ENCODE measurements around the gene EFNA5.

EFNA5 gene

GRCh38 chr5:107669096-107670031 lies 1.4 kb downstream of the EFNA5 start:
- H3K79me2 ChIP-seq (ENCODE audit: insufficient read depth, low read depth) = no peaks in the 10 kb centered on the region
- H3K27me3 ChIP-seq (ENCODE audit: insufficient read depth, low read depth) = no peaks in the 10 kb centered on the region
- H3K9ac ChIP-seq = no peak overlapping the region
- no peak overlapping the region for H2AFZ ChIP-seq (ENCODE audit: low read depth)
- H3K36me3 ChIP-seq (ENCODE audit: insufficient read depth) = no peaks in the 10 kb centered on the region
- H4K20me1 ChIP-seq (ENCODE audit: insufficient read depth) = no peaks in the 10 kb centered on the region
- peak overlapping the region; percentile 69; the same call in 1 of the 2 replicates for H3K4me2 ChIP-seq
- no peak overlapping the region for H3K27ac ChIP-seq
- no peaks in the 10 kb centered on the region for H3K4me1 ChIP-seq (ENCODE audit: low read depth, poor library complexity, severe bottlenecking)
- no peak for TF ChIP-seq CTCF (conservative IDR thresholded peaks at IDR 0.05; ENCODE audit: low read depth, low read length)
- no peak overlapping the region for H3K4me3 ChIP-seq (IDR thresholded peaks at IDR 0.05; ENCODE audit: insufficient read depth, low read depth, low read length)

- Histone ChIP-seq H3K4me1 (ENCODE audit: low read depth, poor library complexity, severe bottlenecking) (no peaks in the 10 kb centered on the region), H3K4me3 (IDR thresholded peaks at IDR 0.05; ENCODE audit: insufficient read depth, low read depth, low read length) (no peak overlapping the region), H4K20me1 (ENCODE audit: insufficient read depth) (no peaks in the 10 kb centered on the region), H3K9ac (no peak overlapping the region), H3K27me3 (ENCODE audit: insufficient read depth, low read depth) (no peaks in the 10 kb centered on the region), H3K36me3 (ENCODE audit: insufficient read depth) (no peaks in the 10 kb centered on the region), H3K4me2 (no peak overlapping the region), H3K79me2 (ENCODE audit: insufficient read depth, low read depth) (no peaks in the 10 kb centered on the region), H3K27ac (no peak overlapping the region), H2AFZ (ENCODE audit: low read depth) (no peak overlapping the region)
- TF ChIP-seq CTCF (conservative IDR thresholded peaks at IDR 0.05; ENCODE audit: low read depth, low read length) = no peak
Observed at GRCh38 chr5:107668154-107669095, 2.3 kb downstream of the EFNA5 start.

GRCh38 chr5:107666051-107666655 lies 4.6 kb downstream of the EFNA5 start:
- Histone ChIP-seq H3K4me3 (IDR thresholded peaks at IDR 0.05; ENCODE audit: insufficient read depth, low read depth, low read length) (no peak overlapping the region), H3K27me3 (ENCODE audit: insufficient read depth, low read depth) (no peaks in the 10 kb centered on the region), H3K36me3 (ENCODE audit: insufficient read depth) (no peaks in the 10 kb centered on the region), H3K4me2 (no peak overlapping the region), H4K20me1 (ENCODE audit: insufficient read depth) (no peaks in the 10 kb centered on the region), H3K79me2 (ENCODE audit: insufficient read depth, low read depth) (no peaks in the 10 kb centered on the region), H3K9ac (no peak overlapping the region), H3K4me1 (ENCODE audit: low read depth, poor library complexity, severe bottlenecking) (no peaks in the 10 kb centered on the region), H3K27ac (no peak overlapping the region), H2AFZ (ENCODE audit: low read depth) (no peak overlapping the region)
- TF ChIP-seq CTCF (conservative IDR thresholded peaks at IDR 0.05; ENCODE audit: low read depth, low read length) = no peak

GRCh38 chr5:107665036-107665570 lies 5.6 kb downstream of the EFNA5 start:
- TF ChIP-seq CTCF (conservative IDR thresholded peaks at IDR 0.05; ENCODE audit: low read depth, low read length) = no peak
- no peaks in the 10 kb centered on the region for H3K27me3 ChIP-seq (ENCODE audit: insufficient read depth, low read depth)
- H4K20me1 ChIP-seq (ENCODE audit: insufficient read depth) = no peaks in the 10 kb centered on the region
- H3K36me3 ChIP-seq (ENCODE audit: insufficient read depth) = no peaks in the 10 kb centered on the region
- H3K79me2 ChIP-seq (ENCODE audit: insufficient read depth, low read depth) = no peaks in the 10 kb centered on the region
- H3K4me1 ChIP-seq (ENCODE audit: low read depth, poor library complexity, severe bottlenecking) = no peaks in the 10 kb centered on the region
- no peak overlapping the region for H3K9ac ChIP-seq
- no peak overlapping the region for H3K27ac ChIP-seq
- no peak overlapping the region for H2AFZ ChIP-seq (ENCODE audit: low read depth)
- H3K4me3 ChIP-seq (IDR thresholded peaks at IDR 0.05; ENCODE audit: insufficient read depth, low read depth, low read length) = no peak overlapping the region
- no peak overlapping the region for H3K4me2 ChIP-seq
